Stomach (tissue), 9 donors: ENCODE results near the gene TMEM200B. TPM values are rescaled to one million over a fixed set of nuclear protein-coding genes. Genes with fewer than 3 reads are reported as not detected.
A peak's percentile ranks its signal among the peaks of the same experiment; 100 is the strongest.
"Not testable (repeated sequence)": the region's sequence is repeated elsewhere in the genome, so short reads cannot be mapped to it uniquely, and the experiment has no call there.

ENCODE experiments used
- DNase-seq, 2 donors: peaks; one replicate each; pipeline versions ENCODE4 v3.0.0 to v3.0.0-alpha.2; 2013 to 2019
- H3K27ac ChIP-seq, 5 donors: fragments of 200-600 bp in 4 of 5; sonication (generic) in 4 of 5; one replicate each; pipeline ENCODE4 v1.5.1; 2013 to 2019; ENCODE audit warnings: mild to moderate bottlenecking in 1 of 5, moderate library complexity in 1 of 5
- H3K27me3 ChIP-seq, 3 donors: fragments of 200-600 bp; sonication (generic); one replicate each; pipeline ENCODE4 v1.5.1; 2017 to 2019; ENCODE audit warnings: mixed run types in 1 of 3
- H3K36me3 ChIP-seq, 4 donors: fragments of 200-600 bp; sonication (generic); 1 replicate in 3 of 4; 2 replicates in 1 of 4; pipeline ENCODE4 v1.5.1; 2016 to 2019
- H3K4me1 ChIP-seq, 4 donors: fragments of 200-600 bp; sonication (generic); one replicate each; pipeline ENCODE4 v1.5.1; 2016 to 2019
- H3K4me3 ChIP-seq, 4 donors: fragments of 200-600 bp; sonication (generic) in 3 of 4; one replicate each; pipeline ENCODE4 v1.5.1; 2016 to 2019; ENCODE audit warnings: mild to moderate bottlenecking in 1 of 4
- H3K9me3 ChIP-seq, 4 donors: fragments of 200-600 bp; sonication (generic); one replicate each; pipeline ENCODE4 v1.5.1; 2016 to 2019
- EP300 ChIP-seq: sonication (generic); formaldehyde crosslinking; IDR thresholded peaks from one replicate; pipeline ENCODE4 v1.6.1; 2017; ENCODE audit warnings: antibody characterized with exemption
- POLR2A ChIP-seq, 4 donors: fragments of 450-650 bp; IDR thresholded peaks; one replicate each; pipeline ENCODE4 v1.6.1; 2016; ENCODE audit warnings: antibody characterized with exemption in 4 of 4, control low read depth in 2 of 4, mild to moderate bottlenecking in 1 of 4, moderate library complexity in 1 of 4
- POLR2AphosphoS5 ChIP-seq, 3 donors: sonication (generic); formaldehyde crosslinking; IDR thresholded peaks; one replicate each; pipeline ENCODE4 v1.6.1; 2016; ENCODE audit warnings: antibody characterized with exemption in 3 of 3
- WGBS, 5 donors: extraction: QIAGEN DNeasy Blood & Tissue Kit in 3 of 5; methylation state at CpG; one replicate each; pipeline versions ENCODE4 v1.1.5 to v1.1.7; 2013 to 2018; 5-methylcytosine and 5-hydroxymethylcytosine counted together
- intact Hi-C: fragments of 100-400 bp; cut with DNase I; formaldehyde crosslinking; loops from one replicate; pipeline ENCODE4 v1.15.1; 2023; ENCODE audit warnings: low total_unique reads
- polyA plus RNA-seq, 3 donors: library from polyadenylated mRNA; stranded (reverse); fragments of 200-250 nt; gene quantifications; one replicate each; pipeline ENCODE4 v1.2.3, GENCODE V29; 2013
- total RNA-seq, 5 donors: library from RNA; depleted of rRNA; stranded (reverse); fragments of >200 nt; gene quantifications; one replicate each; pipeline versions ENCODE4 v1.1.0 to v1.2.3, GENCODE V29; 2014 to 2016
- TF ChIP-seq, protein P1 (sequence below), 7 experiments: fragments of 450-650 bp in 4 of 7; fragments of 200-600 bp in 3 of 7; sonication (generic) in 3 of 7; IDR thresholded peaks; one replicate each; pipeline ENCODE4 v1.5.1; 2016 to 2019; ENCODE audit warnings: antibody characterized with exemption in 7 of 7, control low read depth in 2 of 7, mild to moderate bottlenecking in 1 of 7
- donor health status: healthy with polysubstance abuse.
- donor health status: Bipolar disorder and iron deficiency.
- donor health status: healthy.

TMEM200B gene
- total and polyA plus RNA-seq, 8 donors: 0.45 to 8.3 (median 2.8) TPM; not detected in 3

DNA sequence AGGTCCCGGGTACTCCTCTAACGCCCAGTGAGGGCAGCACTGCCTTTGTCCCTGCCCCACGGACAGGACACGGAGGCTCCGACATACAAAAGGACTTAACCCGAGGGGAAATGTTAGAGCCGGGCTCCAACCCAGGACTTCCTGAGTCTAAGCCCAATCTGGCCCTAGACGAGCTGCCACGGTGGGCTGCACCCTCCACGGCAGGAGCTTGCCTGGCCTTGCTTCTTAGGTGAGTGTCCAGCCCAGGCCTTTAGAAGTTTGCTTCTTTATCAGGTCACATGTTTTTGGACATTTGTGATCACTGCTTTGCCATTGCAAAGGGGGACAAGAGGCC lies 11.0 kb upstream of the TMEM200B start:
- H3K27me3 ChIP-seq: peaks cover 0 to 8% (median 0%) of the 10 kb centered on the region in 3 donors
- H3K4me1 ChIP-seq: peaks cover 0 to 10% (median 7%) of the 10 kb centered on the region in 4 donors
- no peak overlapping the region for H3K27ac ChIP-seq
- TF ChIP-seq POLR2AphosphoS5 (IDR thresholded peaks at IDR 0.05) (no peak), EP300 (no peak), POLR2A (IDR thresholded peaks at IDR 0.05) (no peak)
- TF ChIP-seq, protein P1, sequence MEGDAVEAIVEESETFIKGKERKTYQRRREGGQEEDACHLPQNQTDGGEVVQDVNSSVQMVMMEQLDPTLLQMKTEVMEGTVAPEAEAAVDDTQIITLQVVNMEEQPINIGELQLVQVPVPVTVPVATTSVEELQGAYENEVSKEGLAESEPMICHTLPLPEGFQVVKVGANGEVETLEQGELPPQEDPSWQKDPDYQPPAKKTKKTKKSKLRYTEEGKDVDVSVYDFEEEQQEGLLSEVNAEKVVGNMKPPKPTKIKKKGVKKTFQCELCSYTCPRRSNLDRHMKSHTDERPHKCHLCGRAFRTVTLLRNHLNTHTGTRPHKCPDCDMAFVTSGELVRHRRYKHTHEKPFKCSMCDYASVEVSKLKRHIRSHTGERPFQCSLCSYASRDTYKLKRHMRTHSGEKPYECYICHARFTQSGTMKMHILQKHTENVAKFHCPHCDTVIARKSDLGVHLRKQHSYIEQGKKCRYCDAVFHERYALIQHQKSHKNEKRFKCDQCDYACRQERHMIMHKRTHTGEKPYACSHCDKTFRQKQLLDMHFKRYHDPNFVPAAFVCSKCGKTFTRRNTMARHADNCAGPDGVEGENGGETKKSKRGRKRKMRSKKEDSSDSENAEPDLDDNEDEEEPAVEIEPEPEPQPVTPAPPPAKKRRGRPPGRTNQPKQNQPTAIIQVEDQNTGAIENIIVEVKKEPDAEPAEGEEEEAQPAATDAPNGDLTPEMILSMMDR (IDR thresholded peaks at IDR 0.05): no peak
- no peaks in the 10 kb centered on the region for H3K36me3 ChIP-seq
- 62 to 80% (median 70%) methylated on average over 8 to 10 of the region's 10 CpGs for WGBS, 5 donors
- intact Hi-C loops: no loop called here
- no peak overlapping the region for H3K4me3 ChIP-seq
- DNase-seq: no peak
- H3K9me3 ChIP-seq: no peaks in the 10 kb centered on the region

DNA sequence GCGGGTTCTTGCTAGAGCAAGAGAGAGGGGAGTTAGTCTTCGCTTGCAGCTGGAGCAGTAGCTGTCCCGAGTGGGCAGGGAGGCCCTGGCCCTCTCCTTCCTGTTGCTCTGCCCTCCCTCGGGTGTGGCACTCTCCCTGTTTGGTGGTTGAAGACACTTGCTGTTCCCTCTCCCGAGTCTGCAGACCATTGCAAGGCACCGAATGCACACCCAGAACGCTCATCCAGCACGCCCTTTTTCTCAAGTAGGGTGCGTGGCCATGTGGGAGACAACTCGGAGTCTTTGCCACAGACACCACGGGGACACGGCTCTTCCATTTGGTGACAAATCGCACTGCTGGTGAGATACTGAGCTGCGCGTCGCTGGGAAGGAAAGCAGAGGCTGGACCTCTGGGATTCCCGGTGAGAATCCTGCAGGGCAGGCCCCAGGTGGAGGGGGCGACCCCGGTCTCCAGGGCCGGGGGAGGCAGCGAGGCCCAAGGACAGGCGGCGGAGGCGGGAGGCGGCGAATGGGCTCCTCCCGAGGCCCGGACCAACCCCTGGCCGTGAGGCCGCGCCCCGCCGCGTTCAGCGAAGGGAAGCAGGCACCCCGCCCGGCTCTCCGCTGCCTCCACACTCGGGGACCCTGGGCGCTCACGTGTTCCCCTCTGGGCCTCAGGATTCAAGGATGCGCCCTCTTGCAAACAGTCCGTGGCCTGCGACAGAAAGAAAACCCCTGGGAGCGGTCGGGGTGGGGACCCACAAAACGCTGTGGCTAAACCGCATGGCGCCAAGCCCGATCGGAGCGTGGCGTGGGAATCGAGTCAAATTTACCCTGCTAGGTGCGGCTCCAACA lies 10.4 kb upstream of the TMEM200B start:
- TF ChIP-seq POLR2AphosphoS5 (IDR thresholded peaks at IDR 0.05) (no peak), POLR2A (IDR thresholded peaks at IDR 0.05) (no peak), EP300 (no peak)
- TF ChIP-seq, protein P1 (IDR thresholded peaks at IDR 0.05): no peak
- Histone ChIP-seq H3K27me3 (peaks cover 0 to 11% (median 0%) of the 10 kb centered on the region in 3 donors), H3K9me3 (no peaks in the 10 kb centered on the region), H3K4me1 (peaks cover 0 to 10% (median 7%) of the 10 kb centered on the region in 4 donors), H3K27ac (no peak overlapping the region), H3K36me3 (no peaks in the 10 kb centered on the region), H3K4me3 (no peak overlapping the region)
- intact Hi-C loops: no loop called here
- peak in 1 of 2 donors; percentile 23 for DNase-seq
- WGBS, 5 donors: 52 to 67% (median 57%) methylated on average over 27 to 55 of the region's 55 CpGs

GRCh38 chr1:29131056-29131455 lies 7.4 kb upstream of the TMEM200B start:
- DNase-seq, intact Hi-C loops, H3K36me3 ChIP-seq, H3K9me3 ChIP-seq, H3K4me3 ChIP-seq, H3K27ac ChIP-seq: not testable (repeated sequence)
- peaks cover 0 to 18% (median 0%) of the 10 kb centered on the region in 3 donors for H3K27me3 ChIP-seq
- WGBS, 5 donors: 94 to 100% (median 97%) methylated on average over 4 to 29 of the region's 29 CpGs
- H3K4me1 ChIP-seq: peaks cover 0 to 10% (median 7%) of the 10 kb centered on the region in 4 donors

DNA sequence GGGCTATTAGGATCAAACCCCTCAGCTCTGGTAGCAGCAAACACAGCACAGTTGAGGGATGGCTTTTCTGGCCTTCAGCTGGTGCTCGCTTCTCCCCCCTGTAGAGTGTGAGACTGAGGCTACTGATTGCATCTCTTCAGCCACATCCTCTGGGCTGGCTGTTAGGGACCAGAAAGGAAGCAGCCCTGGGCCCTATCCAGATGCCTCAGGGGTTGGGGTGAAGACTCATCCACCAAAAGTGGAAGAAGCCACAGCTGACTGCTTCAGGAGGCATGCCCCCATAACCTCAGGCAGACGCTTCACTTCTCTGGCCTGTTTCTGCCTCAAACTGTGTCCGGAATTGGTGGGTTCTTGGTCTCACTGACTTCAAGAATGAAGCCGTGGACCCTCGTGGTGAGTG lies 6.2 kb upstream of the TMEM200B start:
- 75 to 93% (median 87%) methylated on average over 5 of the region's 5 CpGs for WGBS, 5 donors
- Histone ChIP-seq H3K27ac (no peak overlapping the region), H3K9me3 (no peaks in the 10 kb centered on the region), H3K27me3 (peaks cover 0 to 27% (median 7%) of the 10 kb centered on the region in 3 donors), H3K4me3 (no peak overlapping the region), H3K36me3 (no peaks in the 10 kb centered on the region), H3K4me1 (peaks cover under 1 to 18% (median 13%) of the 10 kb centered on the region in 4 donors)
- intact Hi-C loops: loop anchor here (10.0 kb wide), 1 partner anchor 55 kb away; the partner anchor contains the start of gene SRSF4
- TF ChIP-seq POLR2A (IDR thresholded peaks at IDR 0.05): no peak
- TF ChIP-seq, protein P1 (IDR thresholded peaks at IDR 0.05): no peak
- no peak for DNase-seq

- WGBS, 5 donors: 74 to 87% (median 82%) methylated on average over 2 to 6 of the region's 6 CpGs
- TF ChIP-seq, protein P1 (IDR thresholded peaks at IDR 0.05): no peak
- TF ChIP-seq POLR2AphosphoS5 (IDR thresholded peaks at IDR 0.05) (no peak), EP300 (no peak)
- DNase-seq: no peak
- peaks cover 10 to 24% (median 19%) of the 10 kb centered on the region in 4 donors for H3K4me1 ChIP-seq
- no peaks in the 10 kb centered on the region for H3K9me3 ChIP-seq
- H3K4me3 ChIP-seq: no peak overlapping the region
- intact Hi-C loops: loop anchor here (10.0 kb wide), 1 partner anchor 56 kb away; the partner anchor contains the start of gene SRSF4
- peaks cover 0 to 31% (median 18%) of the 10 kb centered on the region in 3 donors for H3K27me3 ChIP-seq
- H3K27ac ChIP-seq: no peak overlapping the region
- H3K36me3 ChIP-seq: no peaks in the 10 kb centered on the region
These were observed 5.0 kb upstream of the TMEM200B start for GRCh38 chr1:29128739-29129138.
